Measurements from ENCODE around the gene CXCR6. TPM values are rescaled to one million over a fixed set of nuclear protein-coding genes. Genes with fewer than 3 reads are reported as not detected.

CXCR6 gene
- total RNA-seq, 1 experiment from 2014 or later: not detected

DNA sequence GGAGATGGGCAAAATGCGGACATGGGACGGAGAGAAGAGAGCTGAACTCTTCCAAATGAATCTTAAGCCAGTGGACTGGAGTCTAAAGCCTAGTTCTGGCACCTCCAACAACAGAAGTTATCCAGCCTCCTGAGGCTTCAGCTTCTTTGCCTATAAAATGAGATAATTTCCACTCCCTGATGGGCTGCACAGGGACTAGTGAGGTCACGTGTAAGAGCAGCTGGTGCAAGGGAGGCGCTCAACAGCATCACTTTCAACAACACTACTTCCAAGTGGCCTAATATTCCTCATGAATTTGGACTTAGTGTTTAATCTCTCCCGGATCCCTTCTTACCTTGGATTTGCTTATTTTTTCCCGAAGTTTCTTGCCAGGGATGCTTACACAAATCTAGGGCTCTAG, 8.7 kb downstream of the CXCR6 start:
- H2BK120ac ChIP-seq (ENCODE audit: low read depth, low read length, poor library complexity, severe bottlenecking): no peak overlapping the region
- peaks cover 15 to 79% (median 77%) of the 10 kb centered on the region in 3 experiments; a peak in 6 of 7 replicates for H3K36me3 Mint-ChIP-seq (ENCODE audit: insufficient read depth in 1 of 3, low read depth in 3 of 3)
- no peaks in the 10 kb centered on the region for H3K27me3 ChIP-seq (ENCODE audit: insufficient read depth, low read length)
- H2BK5ac ChIP-seq (ENCODE audit: insufficient read length, low read length): no peak overlapping the region
- no peaks in the 10 kb centered on the region for H4K20me1 ChIP-seq (ENCODE audit: control insufficient read depth, insufficient read depth, insufficient read length)
- H3K27ac ChIP-seq (ENCODE audit: insufficient read length, low read depth, low read length): no peak overlapping the region
- H3K18ac ChIP-seq (ENCODE audit: insufficient read length, low read depth, low read length): no peak overlapping the region
- no peak overlapping the region for H2BK20ac ChIP-seq (ENCODE audit: low read depth, low read length, poor library complexity, severe bottlenecking)
- H3K4me1 Mint-ChIP-seq: no peaks in the 10 kb centered on the region
- H3K4me1 ChIP-seq (ENCODE audit: insufficient read depth, low read length): no peaks in the 10 kb centered on the region
- H4K8ac ChIP-seq (replicated peaks; ENCODE audit: insufficient read length, low read depth, low read length): no peak overlapping the region
- H3K14ac ChIP-seq (ENCODE audit: insufficient read depth, low read length): no peak overlapping the region
- no peak overlapping the region for H4K5ac ChIP-seq (ENCODE audit: insufficient read length, low read depth, low read length)
- H3K79me1 ChIP-seq (ENCODE audit: insufficient read depth, low read depth, low read length, poor library complexity, severe bottlenecking): no peaks in the 10 kb centered on the region
- no peaks in the 10 kb centered on the region for H3K27me3 Mint-ChIP-seq (ENCODE audit: low read depth)
- H3K56ac ChIP-seq (ENCODE audit: insufficient read length, low read depth, low read length): no peak overlapping the region
- H3K4me3 Mint-ChIP-seq: no peak overlapping the region
- H4K91ac ChIP-seq (ENCODE audit: insufficient read length, low read depth, low read length): no peak overlapping the region
- DNase-seq: no peak
- no peaks in the 10 kb centered on the region for H3K9me3 ChIP-seq (ENCODE audit: control insufficient read depth, low read depth, low read length)
- H2BK12ac ChIP-seq (ENCODE audit: insufficient read length, low read depth, low read length): no peak overlapping the region
- no CpG with 5 or more reads among the region's 6 CpGs for WGBS (ENCODE audit: extremely low coverage, insufficient read length, low lambda C conversion rate)
- H3K23ac ChIP-seq (ENCODE audit: insufficient read length, low read depth, low read length): no peak overlapping the region
- no peaks in the 10 kb centered on the region for H3K79me2 ChIP-seq (ENCODE audit: insufficient read depth, low read length)
- TF ChIP-seq, protein P1, sequence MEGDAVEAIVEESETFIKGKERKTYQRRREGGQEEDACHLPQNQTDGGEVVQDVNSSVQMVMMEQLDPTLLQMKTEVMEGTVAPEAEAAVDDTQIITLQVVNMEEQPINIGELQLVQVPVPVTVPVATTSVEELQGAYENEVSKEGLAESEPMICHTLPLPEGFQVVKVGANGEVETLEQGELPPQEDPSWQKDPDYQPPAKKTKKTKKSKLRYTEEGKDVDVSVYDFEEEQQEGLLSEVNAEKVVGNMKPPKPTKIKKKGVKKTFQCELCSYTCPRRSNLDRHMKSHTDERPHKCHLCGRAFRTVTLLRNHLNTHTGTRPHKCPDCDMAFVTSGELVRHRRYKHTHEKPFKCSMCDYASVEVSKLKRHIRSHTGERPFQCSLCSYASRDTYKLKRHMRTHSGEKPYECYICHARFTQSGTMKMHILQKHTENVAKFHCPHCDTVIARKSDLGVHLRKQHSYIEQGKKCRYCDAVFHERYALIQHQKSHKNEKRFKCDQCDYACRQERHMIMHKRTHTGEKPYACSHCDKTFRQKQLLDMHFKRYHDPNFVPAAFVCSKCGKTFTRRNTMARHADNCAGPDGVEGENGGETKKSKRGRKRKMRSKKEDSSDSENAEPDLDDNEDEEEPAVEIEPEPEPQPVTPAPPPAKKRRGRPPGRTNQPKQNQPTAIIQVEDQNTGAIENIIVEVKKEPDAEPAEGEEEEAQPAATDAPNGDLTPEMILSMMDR (conservative IDR thresholded peaks at IDR 0.05): no peak
- H3K23me2 ChIP-seq (ENCODE audit: insufficient read length, low read depth, low read length, poor library complexity, severe bottlenecking): no peaks in the 10 kb centered on the region
- no peak overlapping the region for H2AK5ac ChIP-seq (ENCODE audit: insufficient read length, low read length)
- no peak overlapping the region for H3K4ac ChIP-seq (ENCODE audit: low read depth, low read length)
- no peak overlapping the region for H2AFZ ChIP-seq (ENCODE audit: low read length)
- no peak overlapping the region for H2BK15ac ChIP-seq (ENCODE audit: low read depth, low read length)
- H3K9me3 Mint-ChIP-seq: no peaks in the 10 kb centered on the region
- no peak overlapping the region for H3T11ph ChIP-seq (ENCODE audit: low read length)
- H3K4me2 ChIP-seq (ENCODE audit: insufficient read depth, insufficient read length, low read length): no peak overlapping the region
- no peak overlapping the region for H3K27ac Mint-ChIP-seq
- H3K9ac ChIP-seq (ENCODE audit: extremely low read depth, insufficient read length, low read length): no peak overlapping the region

Measured in H9 (cell line).